Putamen (tissue), 1 donor: ENCODE results near the gene LYZL1.
"Not testable (repeated sequence)": the region's sequence is repeated elsewhere in the genome, so short reads cannot be mapped to it uniquely, and the experiment has no call there.

ENCODE experiments used
- DNase-seq: peaks from one replicate; pipeline ENCODE4 v3.0.0-alpha.2; 2016; ENCODE audit warnings: low spot score

The LYZL1 gene

DNA sequence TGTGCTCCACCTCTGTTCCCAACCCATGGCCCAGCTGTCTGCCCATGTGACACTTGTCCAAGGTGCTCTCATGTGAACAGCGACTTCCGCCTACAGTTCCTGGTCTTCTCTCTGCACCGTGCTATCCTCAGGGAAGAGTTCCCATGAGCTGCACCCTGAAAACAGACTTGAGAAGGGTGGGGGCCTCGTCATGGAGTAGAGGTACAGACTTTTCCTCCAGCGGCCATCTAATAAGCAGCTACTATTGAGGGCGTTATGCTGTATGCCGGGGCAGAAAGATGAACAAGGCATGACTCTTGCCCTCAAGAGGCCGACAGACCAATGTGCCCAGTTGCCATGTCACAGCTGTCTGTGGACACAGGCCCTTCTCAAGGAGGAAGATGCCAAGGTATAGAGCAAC lies 25.4 kb upstream of the LYZL1 start:
- no peak for DNase-seq

- no peak for DNase-seq
These were observed 23.6 kb upstream of the LYZL1 start for GRCh38 chr10:29265210-29265768.

DNA sequence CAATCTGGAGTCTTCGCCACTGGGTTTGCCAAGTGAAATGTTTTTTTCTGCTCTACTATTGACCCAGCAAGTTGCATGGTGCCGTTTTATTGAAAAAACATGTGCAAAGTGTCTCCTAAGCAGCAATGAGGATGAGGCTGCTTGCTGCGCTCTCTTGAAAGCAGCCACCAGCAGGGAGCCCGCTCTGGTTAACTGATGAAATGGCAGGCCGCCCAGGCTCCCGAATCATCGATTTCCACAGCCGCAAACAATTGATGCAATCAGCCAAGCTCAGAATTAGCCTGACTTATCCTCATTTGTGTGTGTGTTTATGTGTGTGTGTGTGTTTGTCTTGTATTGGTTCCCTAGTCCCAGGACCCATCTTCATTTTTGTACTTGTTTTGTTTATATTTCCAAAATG lies 22.2 kb upstream of the LYZL1 start:
- DNase-seq = peak; percentile 21

GRCh38 chr10:29268011-29268410 lies 20.9 kb upstream of the LYZL1 start:
- no peak for DNase-seq

GRCh38 chr10:29269486-29269885 lies 19.4 kb upstream of the LYZL1 start:
- no peak for DNase-seq

GRCh38 chr10:29270883-29271282 lies 18.0 kb upstream of the LYZL1 start:
- DNase-seq = no peak

DNA sequence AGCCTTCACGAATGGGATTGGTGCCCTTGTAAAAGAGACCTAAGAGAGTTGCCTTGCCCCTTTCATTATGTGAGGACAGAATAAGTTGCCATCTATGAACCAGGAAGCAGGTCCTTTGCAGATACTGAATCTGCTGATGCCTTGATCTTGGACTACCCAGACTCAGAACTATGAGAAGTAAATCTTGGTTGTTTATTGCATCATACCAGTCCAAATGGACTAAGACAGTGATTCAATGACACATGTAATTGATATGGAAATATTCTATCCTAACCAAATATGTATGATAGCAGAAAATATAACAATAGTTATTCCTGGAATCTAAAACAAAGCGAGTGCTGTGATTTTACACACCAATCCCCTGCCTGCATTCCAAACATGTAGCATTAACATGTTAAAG lies 17.0 kb upstream of the LYZL1 start:
- DNase-seq = no peak

- DNase-seq = no peak
These were observed 15.4 kb upstream of the LYZL1 start for GRCh38 chr10:29273478-29273877.

- DNase-seq = no peak
These were observed 12.5 kb upstream of the LYZL1 start for GRCh38 chr10:29276251-29276850.

GRCh38 chr10:29277296-29277695 lies 11.6 kb upstream of the LYZL1 start:
- no peak for DNase-seq

DNA sequence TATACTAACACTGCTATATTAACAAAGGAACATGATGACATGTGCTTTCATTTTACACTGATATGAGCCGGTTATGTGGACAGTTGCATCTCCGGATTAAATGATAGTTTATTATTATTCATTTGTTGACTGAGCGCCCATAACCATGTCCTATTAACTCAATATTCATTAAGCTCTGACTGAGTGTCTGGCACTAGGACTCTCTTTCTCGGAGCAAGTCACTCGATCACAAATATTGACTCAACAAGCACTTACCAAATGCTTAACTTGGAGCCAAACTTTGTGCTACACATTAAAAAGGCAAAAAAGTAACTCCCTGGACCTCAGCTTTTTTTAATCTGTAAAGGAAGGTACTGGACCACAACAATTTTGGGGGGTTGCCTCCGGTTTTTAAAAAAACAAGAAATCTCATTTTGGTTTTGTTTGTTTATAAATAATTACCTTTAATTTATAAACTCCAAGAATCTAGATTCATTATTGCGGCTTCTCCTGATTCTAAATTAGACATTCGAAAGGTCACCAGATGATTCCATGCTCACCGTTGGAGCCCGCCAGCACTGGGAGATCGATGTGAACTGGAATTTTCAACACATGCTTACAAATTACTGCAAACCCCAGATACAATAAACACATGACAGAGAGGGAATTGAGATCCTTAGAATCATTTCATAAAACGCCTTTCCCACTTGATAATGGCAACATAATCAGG lies 8.9 kb upstream of the LYZL1 start:
- DNase-seq = no peak

GRCh38 chr10:29280488-29280840 lies 8.4 kb upstream of the LYZL1 start:
- no peak for DNase-seq

GRCh38 chr10:29285624-29286051 lies 3.2 kb upstream of the LYZL1 start:
- no peak for DNase-seq

DNA sequence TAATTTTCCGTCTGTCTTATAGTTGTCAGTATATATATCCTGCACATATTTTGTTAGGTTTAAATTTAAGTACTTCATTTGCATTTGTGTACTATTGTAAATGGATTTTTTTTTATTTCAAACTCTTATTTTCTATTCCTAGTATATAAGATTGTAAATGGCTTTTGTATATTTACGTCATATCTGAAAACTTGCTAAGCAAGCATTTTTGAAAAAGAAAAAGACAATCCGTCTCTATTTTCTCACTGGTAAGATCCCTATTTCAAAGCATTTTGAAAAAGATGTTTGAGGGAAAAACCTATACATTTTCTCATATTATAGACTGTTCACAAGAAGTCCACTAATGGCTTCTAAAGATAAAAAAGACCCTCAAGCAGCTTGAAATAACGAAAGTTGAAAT lies 1.2 kb upstream of the LYZL1 start:
- no peak for DNase-seq

- not testable (repeated sequence) for DNase-seq
These were observed 2.7 kb downstream of the LYZL1 start for GRCh38 chr10:29291561-29291960.

- not testable (repeated sequence) for DNase-seq
These were observed 3.5 kb downstream of the LYZL1 start for GRCh38 chr10:29292406-29292805.

- DNase-seq = no peak
These were observed 6.9 kb downstream of the LYZL1 start for GRCh38 chr10:29295813-29296212.

- no peak for DNase-seq
These were observed 8.8 kb downstream of the LYZL1 start for GRCh38 chr10:29297678-29298077.

- DNase-seq = no peak
These were observed 12.6 kb downstream of the LYZL1 start for GRCh38 chr10:29301359-29301910.

GRCh38 chr10:29302499-29302898 lies 13.6 kb downstream of the LYZL1 start:
- DNase-seq = no peak

DNA sequence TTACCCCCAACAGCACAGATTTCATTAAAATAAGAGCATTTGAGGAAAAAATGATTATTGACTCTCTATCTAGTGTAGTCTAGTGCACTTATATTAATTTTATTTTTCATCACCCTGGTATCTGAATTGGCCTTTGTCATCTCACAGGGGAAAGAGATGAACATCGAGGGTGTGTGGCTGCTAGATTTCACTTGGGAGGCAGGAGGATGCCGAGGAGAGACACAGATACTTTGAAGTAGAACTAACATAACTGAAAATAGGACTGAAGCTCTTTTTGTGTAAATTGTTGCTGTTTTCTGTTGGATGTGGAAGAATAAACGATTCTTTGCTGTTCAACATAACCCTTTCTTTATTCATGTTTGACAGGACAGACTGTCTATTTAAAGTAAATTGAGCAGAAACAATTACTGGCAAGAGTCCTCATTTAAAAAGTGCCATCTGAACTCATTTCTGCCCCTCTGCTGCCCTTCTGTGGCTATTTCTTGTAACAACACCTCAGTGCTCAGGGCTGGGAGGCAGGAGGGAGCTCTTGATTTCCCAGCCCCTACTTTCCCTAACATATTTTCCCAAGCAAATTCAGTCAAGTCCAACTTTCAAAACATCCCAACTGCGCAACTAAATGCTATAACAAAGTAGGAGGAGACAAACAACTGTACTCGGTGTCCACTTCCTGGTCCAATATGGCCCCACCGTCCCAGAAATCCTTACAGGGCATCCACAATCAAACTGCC lies 15.6 kb downstream of the LYZL1 start:
- peak; percentile 86 for DNase-seq

- no peak for DNase-seq
These were observed 16.1 kb downstream of the LYZL1 start for GRCh38 chr10:29304995-29305335.

GRCh38 chr10:29306688-29307087 lies 17.8 kb downstream of the LYZL1 start:
- no peak for DNase-seq
